Progenitor cell of endocrine pancreas (in vitro differentiated cells): ENCODE measurements around the gene LTA. TPM values are rescaled to one million over a fixed set of nuclear protein-coding genes. Genes with fewer than 3 reads are reported as not detected.

Experiments used
- DNase-seq: peaks from one replicate; pipeline ENCODE4 v3.0.0; 2021; ENCODE audit warnings: low spot score; ENCODE audit not compliant: unreplicated experiment
- H3K27ac Mint-ChIP-seq: 2 replicates; pipeline ENCODE4 v1.8.0; 2021; ENCODE audit warnings: mild to moderate bottlenecking, moderate library complexity, mixed read lengths
- H3K27me3 Mint-ChIP-seq: 2 replicates; pipeline ENCODE4 v1.8.0; 2021; ENCODE audit warnings: mixed read lengths
- H3K36me3 Mint-ChIP-seq: 2 replicates; pipeline ENCODE4 v1.8.0; 2022; ENCODE audit warnings: mixed read lengths; ENCODE audit not compliant: insufficient read depth
- H3K4me1 Mint-ChIP-seq: 2 replicates; pipeline ENCODE4 v1.8.0; 2021; ENCODE audit warnings: low read depth, mixed read lengths
- H3K4me3 Mint-ChIP-seq: 2 replicates; pipeline ENCODE4 v1.8.0; 2021; ENCODE audit warnings: low read depth, mild to moderate bottlenecking, moderate library complexity, mixed read lengths
- H3K9me3 Mint-ChIP-seq: 2 replicates; pipeline ENCODE4 v1.8.0; 2021; ENCODE audit warnings: low read depth, mixed read lengths
- total RNA-seq: library from RNA; stranded (reverse); gene quantifications from 2 replicates; pipeline ENCODE4 v1.2.1, GENCODE V29; 2021
- TF ChIP-seq, protein P1 (sequence below): fragments of 200-600 bp; sonication (generic); IDR thresholded peaks from one replicate; pipeline ENCODE4 v1.5.0; 2021; ENCODE audit warnings: antibody characterized with exemption, mild to moderate bottlenecking; ENCODE audit not compliant: unreplicated experiment

LTA gene
- total RNA-seq, 1 donor from 2014 or later: not detected

DNA sequence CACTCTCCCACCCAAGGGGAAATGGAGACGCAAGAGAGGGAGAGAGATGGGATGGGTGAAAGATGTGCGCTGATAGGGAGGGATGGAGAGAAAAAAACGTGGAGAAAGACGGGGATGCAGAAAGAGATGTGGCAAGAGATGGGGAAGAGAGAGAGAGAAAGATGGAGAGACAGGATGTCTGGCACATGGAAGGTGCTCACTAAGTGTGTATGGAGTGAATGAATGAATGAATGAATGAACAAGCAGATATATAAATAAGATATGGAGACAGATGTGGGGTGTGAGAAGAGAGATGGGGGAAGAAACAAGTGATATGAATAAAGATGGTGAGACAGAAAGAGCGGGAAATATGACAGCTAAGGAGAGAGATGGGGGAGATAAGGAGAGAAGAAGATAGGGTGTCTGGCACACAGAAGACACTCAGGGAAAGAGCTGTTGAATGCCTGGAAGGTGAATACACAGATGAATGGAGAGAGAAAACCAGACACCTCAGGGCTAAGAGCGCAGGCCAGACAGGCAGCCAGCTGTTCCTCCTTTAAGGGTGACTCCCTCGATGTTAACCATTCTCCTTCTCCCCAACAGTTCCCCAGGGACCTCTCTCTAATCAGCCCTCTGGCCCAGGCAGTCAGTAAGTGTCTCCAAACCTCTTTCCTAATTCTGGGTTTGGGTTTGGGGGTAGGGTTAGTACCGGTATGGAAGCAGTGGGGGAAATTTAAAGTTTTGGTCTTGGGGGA is 4.0 kb downstream of the LTA start:
- Mint-ChIP-seq H3K27ac (no peak overlapping the region), H3K36me3 (no peaks in the 10 kb centered on the region), H3K4me3 (no peak overlapping the region), H3K9me3 (no peaks in the 10 kb centered on the region), H3K27me3 (peaks cover 56% of the 10 kb centered on the region), H3K4me1 (peaks cover 4% of the 10 kb centered on the region)
- TF ChIP-seq, protein P1, sequence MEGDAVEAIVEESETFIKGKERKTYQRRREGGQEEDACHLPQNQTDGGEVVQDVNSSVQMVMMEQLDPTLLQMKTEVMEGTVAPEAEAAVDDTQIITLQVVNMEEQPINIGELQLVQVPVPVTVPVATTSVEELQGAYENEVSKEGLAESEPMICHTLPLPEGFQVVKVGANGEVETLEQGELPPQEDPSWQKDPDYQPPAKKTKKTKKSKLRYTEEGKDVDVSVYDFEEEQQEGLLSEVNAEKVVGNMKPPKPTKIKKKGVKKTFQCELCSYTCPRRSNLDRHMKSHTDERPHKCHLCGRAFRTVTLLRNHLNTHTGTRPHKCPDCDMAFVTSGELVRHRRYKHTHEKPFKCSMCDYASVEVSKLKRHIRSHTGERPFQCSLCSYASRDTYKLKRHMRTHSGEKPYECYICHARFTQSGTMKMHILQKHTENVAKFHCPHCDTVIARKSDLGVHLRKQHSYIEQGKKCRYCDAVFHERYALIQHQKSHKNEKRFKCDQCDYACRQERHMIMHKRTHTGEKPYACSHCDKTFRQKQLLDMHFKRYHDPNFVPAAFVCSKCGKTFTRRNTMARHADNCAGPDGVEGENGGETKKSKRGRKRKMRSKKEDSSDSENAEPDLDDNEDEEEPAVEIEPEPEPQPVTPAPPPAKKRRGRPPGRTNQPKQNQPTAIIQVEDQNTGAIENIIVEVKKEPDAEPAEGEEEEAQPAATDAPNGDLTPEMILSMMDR: no peak
- DNase-seq: no peak

DNA sequence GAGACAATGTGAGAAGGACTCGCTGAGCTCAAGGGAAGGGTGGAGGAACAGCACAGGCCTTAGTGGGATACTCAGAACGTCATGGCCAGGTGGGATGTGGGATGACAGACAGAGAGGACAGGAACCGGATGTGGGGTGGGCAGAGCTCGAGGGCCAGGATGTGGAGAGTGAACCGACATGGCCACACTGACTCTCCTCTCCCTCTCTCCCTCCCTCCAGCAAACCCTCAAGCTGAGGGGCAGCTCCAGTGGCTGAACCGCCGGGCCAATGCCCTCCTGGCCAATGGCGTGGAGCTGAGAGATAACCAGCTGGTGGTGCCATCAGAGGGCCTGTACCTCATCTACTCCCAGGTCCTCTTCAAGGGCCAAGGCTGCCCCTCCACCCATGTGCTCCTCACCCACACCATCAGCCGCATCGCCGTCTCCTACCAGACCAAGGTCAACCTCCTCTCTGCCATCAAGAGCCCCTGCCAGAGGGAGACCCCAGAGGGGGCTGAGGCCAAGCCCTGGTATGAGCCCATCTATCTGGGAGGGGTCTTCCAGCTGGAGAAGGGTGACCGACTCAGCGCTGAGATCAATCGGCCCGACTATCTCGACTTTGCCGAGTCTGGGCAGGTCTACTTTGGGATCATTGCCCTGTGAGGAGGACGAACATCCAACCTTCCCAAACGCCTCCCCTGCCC is 4.9 kb downstream of the LTA start:
- H3K27me3 Mint-ChIP-seq: peaks cover 65% of the 10 kb centered on the region
- DNase-seq: no peak
- H3K4me1 Mint-ChIP-seq: peaks cover 11% of the 10 kb centered on the region
- TF ChIP-seq, protein P1: no peak
- H3K4me3 Mint-ChIP-seq: no peak overlapping the region
- H3K36me3 Mint-ChIP-seq: no peaks in the 10 kb centered on the region
- no peaks in the 10 kb centered on the region for H3K9me3 Mint-ChIP-seq
- H3K27ac Mint-ChIP-seq: no peak overlapping the region

DNA sequence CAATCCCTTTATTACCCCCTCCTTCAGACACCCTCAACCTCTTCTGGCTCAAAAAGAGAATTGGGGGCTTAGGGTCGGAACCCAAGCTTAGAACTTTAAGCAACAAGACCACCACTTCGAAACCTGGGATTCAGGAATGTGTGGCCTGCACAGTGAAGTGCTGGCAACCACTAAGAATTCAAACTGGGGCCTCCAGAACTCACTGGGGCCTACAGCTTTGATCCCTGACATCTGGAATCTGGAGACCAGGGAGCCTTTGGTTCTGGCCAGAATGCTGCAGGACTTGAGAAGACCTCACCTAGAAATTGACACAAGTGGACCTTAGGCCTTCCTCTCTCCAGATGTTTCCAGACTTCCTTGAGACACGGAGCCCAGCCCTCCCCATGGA is 5.5 kb downstream of the LTA start:
- no peak for DNase-seq
- no peaks in the 10 kb centered on the region for H3K36me3 Mint-ChIP-seq
- H3K9me3 Mint-ChIP-seq: no peaks in the 10 kb centered on the region
- no peak overlapping the region for H3K27ac Mint-ChIP-seq
- TF ChIP-seq, protein P1: no peak
- H3K27me3 Mint-ChIP-seq: peaks cover 64% of the 10 kb centered on the region
- peaks cover 11% of the 10 kb centered on the region for H3K4me1 Mint-ChIP-seq
- no peak overlapping the region for H3K4me3 Mint-ChIP-seq

DNA sequence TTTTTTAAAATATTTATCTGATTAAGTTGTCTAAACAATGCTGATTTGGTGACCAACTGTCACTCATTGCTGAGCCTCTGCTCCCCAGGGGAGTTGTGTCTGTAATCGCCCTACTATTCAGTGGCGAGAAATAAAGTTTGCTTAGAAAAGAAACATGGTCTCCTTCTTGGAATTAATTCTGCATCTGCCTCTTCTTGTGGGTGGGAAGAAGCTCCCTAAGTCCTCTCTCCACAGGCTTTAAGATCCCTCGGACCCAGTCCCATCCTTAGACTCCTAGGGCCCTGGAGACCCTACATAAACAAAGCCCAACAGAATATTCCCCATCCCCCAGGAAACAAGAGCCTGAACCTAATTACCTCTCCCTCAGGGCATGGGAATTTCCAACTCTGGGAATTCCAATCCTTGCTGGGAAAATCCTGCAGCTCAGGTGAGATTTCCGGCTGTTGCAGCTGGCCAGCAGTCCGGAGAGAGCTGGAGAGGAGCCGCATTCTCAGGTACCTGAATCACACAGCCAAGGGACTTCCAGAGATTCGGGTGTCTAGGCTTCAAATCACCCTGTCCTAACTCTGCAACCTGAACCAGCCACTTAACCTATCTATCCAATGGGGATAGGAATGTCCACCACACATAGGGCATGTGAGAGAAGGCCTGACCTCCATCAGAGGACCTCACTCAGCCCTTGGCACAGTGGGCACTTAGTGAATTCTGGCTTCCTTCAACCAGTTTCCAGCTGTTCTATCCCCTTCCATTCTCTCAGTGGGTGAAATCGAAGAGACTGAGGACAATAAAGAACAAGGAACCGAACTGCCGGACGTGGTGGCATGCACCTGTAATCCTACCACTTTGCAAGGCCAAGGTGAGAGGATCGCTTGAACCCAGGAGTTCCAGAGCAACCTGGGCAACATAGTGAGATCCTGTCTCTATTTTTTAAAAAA is 6.4 kb downstream of the LTA start:
- no peaks in the 10 kb centered on the region for H3K36me3 Mint-ChIP-seq
- peaks cover 63% of the 10 kb centered on the region for H3K27me3 Mint-ChIP-seq
- DNase-seq: no peak
- H3K27ac Mint-ChIP-seq: peak overlapping the region; percentile 31
- no peak overlapping the region for H3K4me3 Mint-ChIP-seq
- peaks cover 11% of the 10 kb centered on the region for H3K4me1 Mint-ChIP-seq
- TF ChIP-seq, protein P1: no peak
- no peaks in the 10 kb centered on the region for H3K9me3 Mint-ChIP-seq

DNA sequence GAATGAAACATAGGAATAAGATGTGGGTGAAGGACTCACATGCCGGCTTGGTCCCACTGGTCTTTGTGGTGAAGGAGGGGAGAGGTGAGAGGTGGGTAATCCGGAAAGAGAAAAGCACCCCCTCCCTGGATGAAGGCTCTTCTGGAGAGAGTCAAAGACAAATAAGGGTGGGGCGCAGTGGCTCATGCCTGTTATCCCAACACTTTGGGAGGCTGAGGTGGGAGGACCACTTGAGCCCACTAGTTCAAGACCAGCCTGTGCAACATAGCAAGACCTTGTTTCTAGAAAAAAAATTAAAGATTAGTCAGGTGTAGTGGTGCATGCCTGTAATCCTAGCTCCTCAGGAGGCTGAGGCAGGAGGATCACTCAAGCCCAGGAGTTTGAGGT is 7.0 kb downstream of the LTA start:
- Mint-ChIP-seq H3K27ac (no peak overlapping the region), H3K36me3 (no peaks in the 10 kb centered on the region), H3K27me3 (peaks cover 57% of the 10 kb centered on the region), H3K4me3 (no peak overlapping the region), H3K9me3 (no peaks in the 10 kb centered on the region), H3K4me1 (peaks cover 11% of the 10 kb centered on the region)
- TF ChIP-seq, protein P1: no peak
- no peak for DNase-seq
